Heart right ventricle (tissue), 16 donors: ENCODE measurements around the gene LAMC3. TPM values are rescaled to one million over a fixed set of nuclear protein-coding genes. Genes with fewer than 3 reads are reported as not detected.

Experiments used
- ATAC-seq, 8 donors: fragments of 200-7000 bp; cut with Tn5 transposase; one replicate each; pipeline ENCODE4 v1.9.1; 2020; ENCODE audit warnings: mild to moderate bottlenecking in 8 of 8, moderate library complexity in 8 of 8, moderate number of reproducible peaks in 1 of 8
- DNase-seq, 2 donors: peaks; one replicate each; pipeline ENCODE4 v3.0.0-alpha.2; 2020
- H3K27ac ChIP-seq, 10 donors: fragments of 200-600 bp; sonication (generic) in 2 of 10; one replicate each; pipeline versions ENCODE4 v1.5.0 to v1.8.0; 2020 to 2022; ENCODE audit warnings: mild to moderate bottlenecking in 3 of 10
- H3K27me3 ChIP-seq, 7 donors: fragments of 200-600 bp; one replicate each; pipeline ENCODE4 v1.8.0; 2021 to 2022; ENCODE audit warnings: mild to moderate bottlenecking in 2 of 7
- H3K36me3 ChIP-seq, 9 donors: fragments of 200-600 bp; sonication (generic) in 1 of 9; one replicate each; pipeline versions ENCODE4 v1.5.0 to v1.8.0; 2020 to 2022; ENCODE audit warnings: mild to moderate bottlenecking in 2 of 9
- H3K4me1 ChIP-seq, 9 donors: fragments of 200-600 bp; sonication (generic) in 1 of 9; one replicate each; pipeline versions ENCODE4 v1.5.0 to v1.8.0; 2020 to 2022; ENCODE audit warnings: mild to moderate bottlenecking in 4 of 9
- H3K4me3 ChIP-seq, 10 donors: fragments of 200-600 bp; sonication (generic) in 2 of 10; one replicate each; pipeline versions ENCODE4 v1.5.0 to v1.8.0; 2020 to 2022; ENCODE audit warnings: mild to moderate bottlenecking in 7 of 10, moderate library complexity in 2 of 10
- H3K9me3 ChIP-seq, 11 donors: fragments of 200-600 bp in 10 of 11; sonication (generic) in 2 of 11; one replicate each; pipeline versions ENCODE4 v1.5.0 to v1.8.0; 2013 to 2022; ENCODE audit warnings: mild to moderate bottlenecking in 2 of 11, control low read depth in 1 of 11, moderate library complexity in 1 of 11
- WGBS, 2 donors: extraction: QIAGEN DNeasy Blood & Tissue Kit; methylation state at CpG; one replicate each; pipeline ENCODE4 v1.1.7; 2013; ENCODE audit warnings: inconsistent platforms in 1 of 2; 5-methylcytosine and 5-hydroxymethylcytosine counted together
- intact Hi-C, 10 donors: fragments of 100-400 bp; cut with DNase I; formaldehyde crosslinking; loops; one replicate each; pipeline versions ENCODE4 v1.11.1 to v1.14.2; 2022
- polyA plus RNA-seq, 2 donors: library from polyadenylated mRNA; stranded (reverse); fragments of 200-250 nt; gene quantifications; one replicate each; pipeline ENCODE4 v1.2.3, GENCODE V29; 2013
- total RNA-seq, 10 donors: library from RNA; stranded (reverse); fragmentation: NEBNext Ultra II Directional in 3 of 10; extraction: Animal tissue kit (Norgen Biotek cat#: 25700) in 3 of 10; gene quantifications; one replicate each; pipeline versions ENCODE4 v1.2.1 to v1.2.4, GENCODE V29; 2021 to 2023
- TF ChIP-seq, protein P1 (sequence below), 9 donors: fragments of 200-600 bp; sonication (generic) in 2 of 9; IDR thresholded peaks; one replicate each; pipeline versions ENCODE4 v1.5.0 to v1.8.0; 2021 to 2022; ENCODE audit warnings: antibody characterized with exemption in 9 of 9, mild to moderate bottlenecking in 5 of 9, moderate library complexity in 1 of 9
- donor health status: Arrhythmogenic right ventricular cardiomyopathy.
- donor health status: ischemic (EF 13 %, LVEDD 7.1; RV severe dilation, severe dysfunction).
- donor health status: healthy with polysubstance abuse.
- donor health status: DM: no; HTN: yes; CAD: no.
- donor health status: DM: no; HTN: no; CAD: no.
- donor health status: ischemic (EF 25% LVEDD 6.9; RV normal size, moderate dysfunction).
- donor health status: ischemic (EF 25% LVEDD 5.7; RV mildly dilated, moderate dysfunction).
- donor health status: healthy.
- donor health status: DM: yes; HTN: yes; CAD: no.
- donor health status: Ischemic cardiomyopathy.
- donor health status: ischemic (EF 35%, LVEDD 5.7; RV mildly dilated, moderate dysfunction).
- donor health status: nonischemic (EF 11% LVEDD 7.7; RV severe dilation, severe dysfunction).
- donor health status: DM: yes; HTN: yes; CAD: no.
- donor health status: PGD.
- donor health status: ischemic (EF 29% LVEDD 5.4; RV normal size, mild dysfunction).
- donor health status: nonischemic (EF 23%, LVEDD 6.1; RV moderate dilation, normal function).

LAMC3 gene
- total and polyA plus RNA-seq, 12 donors, result 0.07 to 5.4 (median 0.30) TPM; not detected in 1

DNA sequence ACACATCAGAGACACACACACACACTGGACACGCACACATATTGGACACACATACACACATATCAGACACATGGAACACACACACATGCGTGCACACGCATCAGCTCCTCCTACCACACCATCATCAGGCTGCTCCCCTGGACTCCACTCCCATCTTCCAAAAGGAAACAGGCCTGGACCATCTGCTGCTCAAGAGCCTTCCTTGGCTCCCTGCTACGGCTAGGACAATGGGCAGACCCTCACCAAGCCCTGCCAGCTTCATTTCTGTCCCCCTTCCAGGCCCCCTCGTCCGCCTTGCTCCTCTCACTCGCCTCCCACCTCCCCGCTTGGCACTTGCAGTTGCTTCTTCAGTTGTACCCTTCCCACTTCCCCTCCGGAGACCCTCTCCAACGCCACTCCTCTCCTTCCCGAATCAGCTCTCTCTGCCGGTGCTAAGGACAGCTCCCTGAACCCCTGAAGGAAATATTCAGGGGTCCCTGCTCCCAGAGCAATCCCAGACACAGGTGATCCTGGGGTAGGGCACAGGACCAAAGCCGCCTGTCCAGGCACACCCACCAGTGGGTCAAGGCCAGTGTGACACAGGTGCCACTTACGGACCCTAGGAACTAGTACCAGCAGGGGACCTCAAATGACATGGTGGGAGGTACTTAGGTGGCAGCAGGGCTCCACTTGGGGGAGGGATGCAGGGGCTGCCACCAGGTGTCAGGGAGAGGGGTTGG lies 12.1 kb upstream of the LAMC3 start:
- intact Hi-C loops, result loop anchor here in 7 of 10 donors (2.0 to 10.0 kb wide), 7 partner anchors 55 to 295 kb away; no protein-coding TSS in a partner anchor
- H3K36me3 ChIP-seq, result no peaks in the 10 kb centered on the region
- TF ChIP-seq, protein P1, sequence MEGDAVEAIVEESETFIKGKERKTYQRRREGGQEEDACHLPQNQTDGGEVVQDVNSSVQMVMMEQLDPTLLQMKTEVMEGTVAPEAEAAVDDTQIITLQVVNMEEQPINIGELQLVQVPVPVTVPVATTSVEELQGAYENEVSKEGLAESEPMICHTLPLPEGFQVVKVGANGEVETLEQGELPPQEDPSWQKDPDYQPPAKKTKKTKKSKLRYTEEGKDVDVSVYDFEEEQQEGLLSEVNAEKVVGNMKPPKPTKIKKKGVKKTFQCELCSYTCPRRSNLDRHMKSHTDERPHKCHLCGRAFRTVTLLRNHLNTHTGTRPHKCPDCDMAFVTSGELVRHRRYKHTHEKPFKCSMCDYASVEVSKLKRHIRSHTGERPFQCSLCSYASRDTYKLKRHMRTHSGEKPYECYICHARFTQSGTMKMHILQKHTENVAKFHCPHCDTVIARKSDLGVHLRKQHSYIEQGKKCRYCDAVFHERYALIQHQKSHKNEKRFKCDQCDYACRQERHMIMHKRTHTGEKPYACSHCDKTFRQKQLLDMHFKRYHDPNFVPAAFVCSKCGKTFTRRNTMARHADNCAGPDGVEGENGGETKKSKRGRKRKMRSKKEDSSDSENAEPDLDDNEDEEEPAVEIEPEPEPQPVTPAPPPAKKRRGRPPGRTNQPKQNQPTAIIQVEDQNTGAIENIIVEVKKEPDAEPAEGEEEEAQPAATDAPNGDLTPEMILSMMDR (IDR thresholded peaks at IDR 0.05), result no peak
- DNase-seq, result no peak
- no peak overlapping the region for H3K4me3 ChIP-seq
- peaks cover 0 to 49% (median 36%) of the 10 kb centered on the region in 7 donors for H3K27me3 ChIP-seq
- 80 to 84% methylated on average over 14 of the region's 14 CpGs for WGBS, 2 donors
- peaks cover 0 to 11% (median 3%) of the 10 kb centered on the region in 9 donors for H3K4me1 ChIP-seq
- ATAC-seq, result no peak
- H3K27ac ChIP-seq, result no peak overlapping the region
- H3K9me3 ChIP-seq, result no peaks in the 10 kb centered on the region

DNA sequence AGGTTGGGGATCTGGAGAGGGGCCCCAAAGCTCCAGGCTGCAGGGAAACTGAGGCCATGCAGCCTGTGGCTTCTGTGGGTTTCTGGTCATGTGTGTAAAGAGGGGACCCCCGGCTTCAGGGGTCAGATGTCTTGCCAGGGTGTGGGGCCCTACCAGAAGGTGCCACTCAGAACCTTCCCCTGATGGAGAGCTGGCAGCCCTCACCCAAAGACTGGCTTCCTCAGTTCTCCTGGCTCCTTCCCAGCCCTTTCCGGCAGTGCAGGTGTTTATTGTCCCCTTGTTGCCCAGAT lies 11.6 kb upstream of the LAMC3 start:
- TF ChIP-seq, protein P1 (IDR thresholded peaks at IDR 0.05), result no peak
- 47 to 69% methylated on average over 2 of the region's 2 CpGs for WGBS, 2 donors
- Histone ChIP-seq H3K27ac (no peak overlapping the region), H3K9me3 (no peaks in the 10 kb centered on the region), H3K4me3 (no peak overlapping the region), H3K4me1 (peaks cover 0 to 11% (median 3%) of the 10 kb centered on the region in 9 donors), H3K36me3 (no peaks in the 10 kb centered on the region), H3K27me3 (peaks cover 0 to 54% (median 37%) of the 10 kb centered on the region in 7 donors)
- DNase-seq (no peak), ATAC-seq (no peak)
- intact Hi-C loops, result loop anchor here in 7 of 10 donors (2.0 to 10.0 kb wide), 7 partner anchors 55 to 295 kb away; no protein-coding TSS in a partner anchor

DNA sequence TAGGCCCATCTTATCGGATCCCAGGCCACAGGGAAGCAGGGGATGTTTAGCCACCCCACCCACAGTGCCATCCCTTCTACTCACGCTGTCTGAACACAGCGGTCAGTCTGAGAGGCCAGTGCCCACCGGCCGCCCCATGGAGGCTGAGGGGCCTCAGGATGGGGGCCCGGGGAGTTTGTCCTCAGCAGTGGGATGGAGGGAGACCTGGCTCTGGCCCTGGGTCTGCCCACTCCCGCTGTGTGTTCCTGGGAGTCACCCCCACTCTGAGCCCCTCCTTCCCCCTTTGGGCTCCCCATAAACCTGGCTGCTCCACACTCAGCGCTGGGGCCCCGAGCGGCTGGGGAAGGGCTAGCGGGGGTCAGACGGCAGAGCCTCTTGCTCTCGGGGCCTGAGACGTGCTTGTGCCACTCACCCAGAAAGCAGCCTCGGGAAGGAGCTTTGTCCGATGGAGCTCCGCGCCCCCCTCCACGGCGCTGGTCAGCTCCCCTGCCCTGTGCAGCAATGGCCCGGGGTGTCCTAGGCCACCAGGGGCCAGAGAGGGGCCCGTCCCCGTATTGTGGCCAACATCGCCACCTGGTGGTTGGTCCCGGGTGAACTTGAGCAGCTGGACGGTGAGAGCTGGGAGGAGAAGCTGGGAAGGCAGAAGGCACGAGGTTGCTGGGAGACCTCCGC lies 10.9 kb upstream of the LAMC3 start:
- H3K27me3 ChIP-seq, result peaks cover 0 to 51% (median 43%) of the 10 kb centered on the region in 7 donors
- 42 to 43% methylated on average over 28 of the region's 28 CpGs for WGBS, 2 donors
- peak; percentile 76 to 93 (median 85) for ATAC-seq

More for the DNA sequence above, 10.9 kb upstream of the LAMC3 start:
- DNase-seq, result peak; percentile 69 to 76
- Histone ChIP-seq H3K4me1 (peaks cover 0 to 11% (median 3%) of the 10 kb centered on the region in 9 donors), H3K27ac (no peak overlapping the region), H3K36me3 (no peaks in the 10 kb centered on the region), H3K4me3 (no peak overlapping the region), H3K9me3 (no peaks in the 10 kb centered on the region)
- intact Hi-C loops, result loop anchor here in 7 of 10 donors (2.0 to 10.0 kb wide), 7 partner anchors 56 to 296 kb away; no protein-coding TSS in a partner anchor
- TF ChIP-seq, protein P1 (IDR thresholded peaks at IDR 0.05), result peak; percentile 44 to 74 (median 69)
